HG03039 (cell line): ENCODE data around the gene SHISA9.

Source experiments
- ATAC-seq: cut with Tn5 transposase; IDR thresholded peaks from one replicate; pipeline ENCODE4 v1.9.1; 2021; ENCODE audit warnings: mild to moderate bottlenecking, moderate library complexity; ENCODE audit not compliant: unreplicated experiment

The SHISA9 gene

GRCh38 chr16:13244770-13245169, 343.4 kb downstream of the SHISA9 start:
- ATAC-seq, result no peak

- no peak for ATAC-seq
These were observed 344.4 kb downstream of the SHISA9 start for GRCh38 chr16:13245713-13246377.

- ATAC-seq, result no peak
These were observed 353.7 kb downstream of the SHISA9 start for GRCh38 chr16:13254998-13255614.

- ATAC-seq, result no peak
These were observed 361.1 kb downstream of the SHISA9 start for GRCh38 chr16:13262270-13263090.

- ATAC-seq, result no peak
These were observed 363.6 kb downstream of the SHISA9 start for GRCh38 chr16:13264749-13265552.

- ATAC-seq, result no peak
These were observed 368.0 kb downstream of the SHISA9 start for GRCh38 chr16:13269359-13269758.

GRCh38 chr16:13269905-13270528, 368.6 kb downstream of the SHISA9 start:
- no peak for ATAC-seq

GRCh38 chr16:13270602-13271001, 369.2 kb downstream of the SHISA9 start:
- no peak for ATAC-seq

- ATAC-seq, result no peak
These were observed 388.1 kb downstream of the SHISA9 start for GRCh38 chr16:13289515-13289914.
